AG10803 (cell line): ENCODE measurements around the gene OTOF.
A peak's percentile ranks its signal among the peaks of the same experiment; 100 is the strongest.

ENCODE experiments used
- DNase-seq: peaks from one replicate; pipeline ENCODE4 v3.0.0; 2010; ENCODE audit warnings: low read depth
- H3K4me3 ChIP-seq: 2 replicates; pipeline ENCODE4 v1.5.1; 2011; ENCODE audit warnings: mild to moderate bottlenecking, low read length, control low read depth
- CTCF ChIP-seq: conservative IDR thresholded peaks from 2 replicates; pipeline ENCODE4 v1.5.1; 2011; ENCODE audit warnings: mild to moderate bottlenecking, low read length, control low read depth, inconsistent platforms

OTOF gene

GRCh38 chr2:26438526-26438925 lies 39.4 kb downstream of the OTOF start:
- no peak overlapping the region for H3K4me3 ChIP-seq
- TF ChIP-seq CTCF = peak; percentile 34
- peak; percentile 75 for DNase-seq

- TF ChIP-seq CTCF = no peak
- H3K4me3 ChIP-seq = no peak overlapping the region
- DNase-seq = no peak
These were observed 42.8 kb downstream of the OTOF start for GRCh38 chr2:26435106-26435505.

- DNase-seq = no peak
- no peak overlapping the region for H3K4me3 ChIP-seq
- no peak for TF ChIP-seq CTCF
These were observed 45.1 kb downstream of the OTOF start for GRCh38 chr2:26432859-26433258.

- no peak overlapping the region for H3K4me3 ChIP-seq
- TF ChIP-seq CTCF = no peak
- DNase-seq = no peak
These were observed 45.6 kb downstream of the OTOF start for GRCh38 chr2:26432363-26432762.

GRCh38 chr2:26430826-26431225 lies 47.1 kb downstream of the OTOF start:
- peak; percentile 39 for DNase-seq
- no peak for TF ChIP-seq CTCF
- no peak overlapping the region for H3K4me3 ChIP-seq

- DNase-seq = peak; percentile 4
- H3K4me3 ChIP-seq = no peak overlapping the region
- TF ChIP-seq CTCF = no peak
These were observed 47.9 kb downstream of the OTOF start for GRCh38 chr2:26429779-26430578.

- DNase-seq = no peak
- no peak for TF ChIP-seq CTCF
- no peak overlapping the region for H3K4me3 ChIP-seq
These were observed 49.1 kb downstream of the OTOF start for GRCh38 chr2:26428846-26429245.
